ENCODE results near the gene DCT.

The DCT gene

GRCh38 chr13:94390881-94391280 is 88.6 kb downstream of the DCT start:
- no peak for DNase-seq

DNA sequence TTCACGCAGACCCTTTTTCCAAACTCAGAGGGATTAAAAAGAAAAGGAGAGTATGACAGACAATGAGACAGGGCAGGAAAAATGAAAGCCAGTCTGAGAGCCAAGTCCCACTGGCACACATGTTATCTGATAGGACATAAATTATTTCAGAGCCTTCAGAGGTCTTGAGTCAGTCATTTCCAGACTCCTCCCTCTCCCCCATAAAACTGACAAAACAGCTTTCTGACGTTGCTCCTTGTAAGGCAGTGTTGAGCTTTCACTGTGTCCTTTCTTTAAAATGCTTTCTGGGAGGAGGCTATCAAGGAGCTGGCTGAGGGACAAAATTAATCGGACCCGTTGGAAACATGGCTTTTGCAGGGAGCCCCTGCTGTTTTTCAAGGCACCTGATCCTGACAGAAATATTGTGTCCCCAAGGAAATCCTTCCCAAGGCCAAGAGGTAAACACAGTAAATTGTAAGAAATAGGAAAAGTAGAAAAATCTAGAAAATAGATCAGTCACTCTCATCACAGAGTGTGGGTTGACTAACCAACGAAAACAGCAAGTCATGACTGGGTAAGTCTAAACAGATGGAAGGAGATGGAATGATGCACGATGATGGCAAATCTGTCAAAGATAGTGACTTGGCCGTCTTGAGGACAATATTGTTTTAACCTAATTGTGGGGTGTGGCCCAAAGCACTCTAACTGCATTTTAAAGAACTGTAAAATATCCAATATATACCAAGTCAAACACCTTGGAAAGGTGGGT is 89.7 kb downstream of the DCT start:
- DNase-seq: no peak

- DNase-seq: no peak
Observed at GRCh38 chr13:94387047-94387446, 92.4 kb downstream of the DCT start.
